ENCODE results near the gene KRTAP2-3.
"Not testable (repeated sequence)": the region's sequence is repeated elsewhere in the genome, so short reads cannot be mapped to it uniquely, and the experiment has no call there.

Gene KRTAP2-3

GRCh38 chr17:41096055-41096454 is 36.1 kb upstream of the KRTAP2-3 start:
- Histone ChIP-seq H3K27ac (ENCODE audit: low read depth, low read length) (no peak overlapping the region), H3K27me3 (ENCODE audit: control insufficient read depth, insufficient read depth, low read length) (no peaks in the 10 kb centered on the region), H3K9me3 (ENCODE audit: control insufficient read depth, insufficient read depth, low read length) (peaks cover 6% of the 10 kb centered on the region; the same call in 1 of the 2 replicates), H3K9ac (ENCODE audit: low read depth, low read length) (no peak overlapping the region), H3K4me1 (ENCODE audit: control insufficient read depth, insufficient read depth, low read length) (no peaks in the 10 kb centered on the region), H3K36me3 (ENCODE audit: control insufficient read depth, insufficient read depth, low read length) (no peaks in the 10 kb centered on the region), H3K4me3 (ENCODE audit: low read depth, low read length) (no peak overlapping the region)

GRCh38 chr17:41088760-41089352 is 28.9 kb upstream of the KRTAP2-3 start:
- H3K9me3 ChIP-seq (ENCODE audit: control insufficient read depth, insufficient read depth, low read length); H3K27me3 ChIP-seq (ENCODE audit: control insufficient read depth, insufficient read depth, low read length); H3K9ac ChIP-seq (ENCODE audit: low read depth, low read length); H3K4me3 ChIP-seq (ENCODE audit: low read depth, low read length); H3K27ac ChIP-seq (ENCODE audit: low read depth, low read length); H3K36me3 ChIP-seq (ENCODE audit: control insufficient read depth, insufficient read depth, low read length); H3K4me1 ChIP-seq (ENCODE audit: control insufficient read depth, insufficient read depth, low read length): not testable (repeated sequence)

GRCh38 chr17:41084100-41084856 is 24.4 kb upstream of the KRTAP2-3 start, which contains the start of gene KRTAP4-7:
TSS of gene KRTAP4-7 (plus strand) at chr17:41084150. CDS start at chr17:41084207, 57 bp downstream.
- not testable (repeated sequence) for H3K9ac ChIP-seq (ENCODE audit: low read depth, low read length); H3K9me3 ChIP-seq (ENCODE audit: control insufficient read depth, insufficient read depth, low read length); H3K4me3 ChIP-seq (ENCODE audit: low read depth, low read length); H3K4me1 ChIP-seq (ENCODE audit: control insufficient read depth, insufficient read depth, low read length); H3K27me3 ChIP-seq (ENCODE audit: control insufficient read depth, insufficient read depth, low read length); H3K36me3 ChIP-seq (ENCODE audit: control insufficient read depth, insufficient read depth, low read length); H3K27ac ChIP-seq (ENCODE audit: low read depth, low read length)

GRCh38 chr17:41083427-41083826 is 23.5 kb upstream of the KRTAP2-3 start:
- H3K4me1 ChIP-seq (ENCODE audit: control insufficient read depth, insufficient read depth, low read length); H3K9ac ChIP-seq (ENCODE audit: low read depth, low read length); H3K27me3 ChIP-seq (ENCODE audit: control insufficient read depth, insufficient read depth, low read length); H3K27ac ChIP-seq (ENCODE audit: low read depth, low read length); H3K9me3 ChIP-seq (ENCODE audit: control insufficient read depth, insufficient read depth, low read length); H3K4me3 ChIP-seq (ENCODE audit: low read depth, low read length); H3K36me3 ChIP-seq (ENCODE audit: control insufficient read depth, insufficient read depth, low read length): not testable (repeated sequence)

GRCh38 chr17:41082626-41083025 is 22.7 kb upstream of the KRTAP2-3 start:
- no peaks in the 10 kb centered on the region for H3K4me1 ChIP-seq (ENCODE audit: control insufficient read depth, insufficient read depth, low read length)
- no peaks in the 10 kb centered on the region for H3K27me3 ChIP-seq (ENCODE audit: control insufficient read depth, insufficient read depth, low read length)
- no peak overlapping the region for H3K9ac ChIP-seq (ENCODE audit: low read depth, low read length)
- H3K36me3 ChIP-seq (ENCODE audit: control insufficient read depth, insufficient read depth, low read length) = no peaks in the 10 kb centered on the region
- H3K4me3 ChIP-seq (ENCODE audit: low read depth, low read length) = no peak overlapping the region
- H3K9me3 ChIP-seq (ENCODE audit: control insufficient read depth, insufficient read depth, low read length) = no peaks in the 10 kb centered on the region
- H3K27ac ChIP-seq (ENCODE audit: low read depth, low read length) = no peak overlapping the region

GRCh38 chr17:41076788-41077187 is 16.9 kb upstream of the KRTAP2-3 start:
- no peak overlapping the region for H3K4me3 ChIP-seq (ENCODE audit: low read depth, low read length)
- no peak overlapping the region for H3K27ac ChIP-seq (ENCODE audit: low read depth, low read length)
- no peaks in the 10 kb centered on the region for H3K9me3 ChIP-seq (ENCODE audit: control insufficient read depth, insufficient read depth, low read length)
- H3K27me3 ChIP-seq (ENCODE audit: control insufficient read depth, insufficient read depth, low read length) = no peaks in the 10 kb centered on the region
- H3K36me3 ChIP-seq (ENCODE audit: control insufficient read depth, insufficient read depth, low read length) = no peaks in the 10 kb centered on the region
- no peaks in the 10 kb centered on the region for H3K4me1 ChIP-seq (ENCODE audit: control insufficient read depth, insufficient read depth, low read length)
- H3K9ac ChIP-seq (ENCODE audit: low read depth, low read length) = no peak overlapping the region

GRCh38 chr17:41073676-41074075 is 13.8 kb upstream of the KRTAP2-3 start:
- H3K9me3 ChIP-seq (ENCODE audit: control insufficient read depth, insufficient read depth, low read length) = no peaks in the 10 kb centered on the region
- H3K4me1 ChIP-seq (ENCODE audit: control insufficient read depth, insufficient read depth, low read length) = no peaks in the 10 kb centered on the region
- H3K27me3 ChIP-seq (ENCODE audit: control insufficient read depth, insufficient read depth, low read length) = no peaks in the 10 kb centered on the region
- H3K4me3 ChIP-seq (ENCODE audit: low read depth, low read length) = no peak overlapping the region
- H3K27ac ChIP-seq (ENCODE audit: low read depth, low read length) = no peak overlapping the region
- no peaks in the 10 kb centered on the region for H3K36me3 ChIP-seq (ENCODE audit: control insufficient read depth, insufficient read depth, low read length)
- H3K9ac ChIP-seq (ENCODE audit: low read depth, low read length) = no peak overlapping the region

GRCh38 chr17:41071606-41072360 is 11.9 kb upstream of the KRTAP2-3 start:
- no peaks in the 10 kb centered on the region for H3K27me3 ChIP-seq (ENCODE audit: control insufficient read depth, insufficient read depth, low read length)
- H3K36me3 ChIP-seq (ENCODE audit: control insufficient read depth, insufficient read depth, low read length) = no peaks in the 10 kb centered on the region
- H3K4me3 ChIP-seq (ENCODE audit: low read depth, low read length) = no peak overlapping the region
- no peaks in the 10 kb centered on the region for H3K4me1 ChIP-seq (ENCODE audit: control insufficient read depth, insufficient read depth, low read length)
- no peak overlapping the region for H3K27ac ChIP-seq (ENCODE audit: low read depth, low read length)
- no peaks in the 10 kb centered on the region for H3K9me3 ChIP-seq (ENCODE audit: control insufficient read depth, insufficient read depth, low read length)
- H3K9ac ChIP-seq (ENCODE audit: low read depth, low read length) = no peak overlapping the region

GRCh38 chr17:41069031-41069430 is 9.1 kb upstream of the KRTAP2-3 start:
- Histone ChIP-seq H3K27ac (ENCODE audit: low read depth, low read length) (no peak overlapping the region), H3K27me3 (ENCODE audit: control insufficient read depth, insufficient read depth, low read length) (no peaks in the 10 kb centered on the region), H3K4me3 (ENCODE audit: low read depth, low read length) (no peak overlapping the region), H3K4me1 (ENCODE audit: control insufficient read depth, insufficient read depth, low read length) (no peaks in the 10 kb centered on the region), H3K9me3 (ENCODE audit: control insufficient read depth, insufficient read depth, low read length) (no peaks in the 10 kb centered on the region), H3K36me3 (ENCODE audit: control insufficient read depth, insufficient read depth, low read length) (no peaks in the 10 kb centered on the region), H3K9ac (ENCODE audit: low read depth, low read length) (no peak overlapping the region)

GRCh38 chr17:41067281-41067680 is 7.4 kb upstream of the KRTAP2-3 start:
- Histone ChIP-seq H3K27me3 (ENCODE audit: control insufficient read depth, insufficient read depth, low read length) (no peaks in the 10 kb centered on the region), H3K36me3 (ENCODE audit: control insufficient read depth, insufficient read depth, low read length) (no peaks in the 10 kb centered on the region), H3K4me1 (ENCODE audit: control insufficient read depth, insufficient read depth, low read length) (no peaks in the 10 kb centered on the region), H3K9ac (ENCODE audit: low read depth, low read length) (no peak overlapping the region), H3K27ac (ENCODE audit: low read depth, low read length) (no peak overlapping the region), H3K4me3 (ENCODE audit: low read depth, low read length) (no peak overlapping the region), H3K9me3 (ENCODE audit: control insufficient read depth, insufficient read depth, low read length) (no peaks in the 10 kb centered on the region)

All from HUES48 (cell line).